Measurements from ENCODE around the gene LRRC49. TPM values are rescaled to one million over a fixed set of nuclear protein-coding genes. Genes with fewer than 3 reads are reported as not detected.

LRRC49 gene
- total RNA-seq, 1 donor = 18.1 TPM

GRCh38 chr15:70854666-70854976, 38.0 kb upstream of the LRRC49 start:
- peak; percentile 97 for DNase-seq (ENCODE audit: insufficient read length, low spot score, missing footprints)
- Histone ChIP-seq H3K79me2 (ENCODE audit: insufficient read depth, low read length) (peaks cover 40% of the 10 kb centered on the region), H3K36me3 (ENCODE audit: insufficient read depth, low read length) (peaks cover 19% of the 10 kb centered on the region), H3K27me3 (ENCODE audit: insufficient read depth, low read length) (no peaks in the 10 kb centered on the region), H3K4me3 (ENCODE audit: insufficient read depth, low read length) (peak overlapping the region; percentile 97), H2AFZ (ENCODE audit: low read length) (peak overlapping the region; percentile 85), H3K4me1 (ENCODE audit: insufficient read depth, low read length) (peaks cover 60% of the 10 kb centered on the region), H3K27ac (ENCODE audit: low read depth, low read length) (peak overlapping the region; percentile 93), H4K20me1 (ENCODE audit: insufficient read depth, low read length) (peaks cover 16% of the 10 kb centered on the region), H3K4me2 (ENCODE audit: insufficient read depth, low read length) (peak overlapping the region; percentile 91), H3K9me3 (ENCODE audit: low read depth, low read length) (no peaks in the 10 kb centered on the region)
- TF ChIP-seq CTCF (IDR thresholded peaks at IDR 0.05; ENCODE audit: extremely low read depth, low read depth, low read length) = peak; percentile 35

- H3K36me3 ChIP-seq (ENCODE audit: insufficient read depth, low read length) = peaks cover 12% of the 10 kb centered on the region
- peak overlapping the region; percentile 89 for H3K4me2 ChIP-seq (ENCODE audit: insufficient read depth, low read length)
- H3K79me2 ChIP-seq (ENCODE audit: insufficient read depth, low read length) = peaks cover 28% of the 10 kb centered on the region
- peak; percentile 84 for DNase-seq (ENCODE audit: insufficient read length, low spot score, missing footprints)
- H3K4me3 ChIP-seq (ENCODE audit: insufficient read depth, low read length) = peak overlapping the region; percentile 12
- peak overlapping the region; percentile 48 for H2AFZ ChIP-seq (ENCODE audit: low read length)
- no peaks in the 10 kb centered on the region for H3K9me3 ChIP-seq (ENCODE audit: low read depth, low read length)
- peaks cover 11% of the 10 kb centered on the region for H4K20me1 ChIP-seq (ENCODE audit: insufficient read depth, low read length)
- H3K27ac ChIP-seq (ENCODE audit: low read depth, low read length) = peak overlapping the region; percentile 98
- peaks cover 56% of the 10 kb centered on the region for H3K4me1 ChIP-seq (ENCODE audit: insufficient read depth, low read length)
- no peak for TF ChIP-seq CTCF (IDR thresholded peaks at IDR 0.05; ENCODE audit: extremely low read depth, low read depth, low read length)
- H3K27me3 ChIP-seq (ENCODE audit: insufficient read depth, low read length) = no peaks in the 10 kb centered on the region
These were observed 36.9 kb upstream of the LRRC49 start for GRCh38 chr15:70855764-70856163.

GRCh38 chr15:70856177-70856883, 36.3 kb upstream of the LRRC49 start:
- H3K9me3 ChIP-seq (ENCODE audit: low read depth, low read length) = no peaks in the 10 kb centered on the region
- H3K4me2 ChIP-seq (ENCODE audit: insufficient read depth, low read length) = peak overlapping the region; percentile 89
- H4K20me1 ChIP-seq (ENCODE audit: insufficient read depth, low read length) = peaks cover 10% of the 10 kb centered on the region
- TF ChIP-seq CTCF (IDR thresholded peaks at IDR 0.05; ENCODE audit: extremely low read depth, low read depth, low read length) = no peak
- peak overlapping the region; percentile 98 for H3K27ac ChIP-seq (ENCODE audit: low read depth, low read length)
- no peaks in the 10 kb centered on the region for H3K27me3 ChIP-seq (ENCODE audit: insufficient read depth, low read length)
- H2AFZ ChIP-seq (ENCODE audit: low read length) = peak overlapping the region; percentile 17
- peaks cover 55% of the 10 kb centered on the region for H3K4me1 ChIP-seq (ENCODE audit: insufficient read depth, low read length)
- peaks cover 7% of the 10 kb centered on the region for H3K36me3 ChIP-seq (ENCODE audit: insufficient read depth, low read length)
- peaks cover 23% of the 10 kb centered on the region for H3K79me2 ChIP-seq (ENCODE audit: insufficient read depth, low read length)
- DNase-seq (ENCODE audit: insufficient read length, low spot score, missing footprints) = peak; percentile 89
- peak overlapping the region; percentile 57 for H3K4me3 ChIP-seq (ENCODE audit: insufficient read depth, low read length)

DNA sequence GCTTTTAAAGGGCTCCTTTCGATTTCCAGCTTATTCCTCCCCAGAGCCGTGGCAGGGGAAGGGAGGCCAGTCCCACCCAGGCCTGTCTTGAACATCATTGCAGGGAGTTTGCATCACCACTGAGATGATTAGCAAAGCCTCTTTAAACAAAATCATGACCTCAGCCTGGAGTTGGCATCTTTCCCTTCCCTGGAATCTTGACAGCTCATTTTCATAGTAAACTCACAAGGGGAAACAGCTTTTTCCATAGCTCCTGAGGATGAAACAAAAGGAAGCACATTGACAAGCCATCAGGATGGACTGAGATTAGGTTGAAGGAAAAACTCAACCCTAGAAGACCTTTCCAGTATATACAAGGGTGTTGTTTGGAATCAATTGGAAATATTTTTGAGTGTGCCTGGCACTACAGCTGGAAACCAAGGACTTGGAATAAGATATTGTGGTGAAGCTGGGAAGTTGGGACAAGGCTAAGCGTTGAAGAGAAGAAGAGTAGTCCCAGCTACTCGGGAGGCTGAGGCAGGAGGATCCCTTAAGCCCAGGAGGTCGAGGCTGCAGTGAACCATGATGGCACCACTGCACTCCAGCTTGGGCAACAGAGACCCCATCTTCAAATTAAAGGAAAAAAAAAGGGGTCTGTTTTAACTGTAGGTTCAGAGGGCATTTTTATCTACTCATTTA, 35.6 kb upstream of the LRRC49 start:
- peaks cover 16% of the 10 kb centered on the region for H3K79me2 ChIP-seq (ENCODE audit: insufficient read depth, low read length)
- peaks cover 48% of the 10 kb centered on the region for H3K4me1 ChIP-seq (ENCODE audit: insufficient read depth, low read length)
- H3K4me2 ChIP-seq (ENCODE audit: insufficient read depth, low read length) = peak overlapping the region; percentile 89
- DNase-seq (ENCODE audit: insufficient read length, low spot score, missing footprints) = peak; percentile 97
- H3K36me3 ChIP-seq (ENCODE audit: insufficient read depth, low read length) = no peaks in the 10 kb centered on the region
- peak overlapping the region; percentile 98 for H3K27ac ChIP-seq (ENCODE audit: low read depth, low read length)
- no peaks in the 10 kb centered on the region for H3K27me3 ChIP-seq (ENCODE audit: insufficient read depth, low read length)
- peaks cover 3% of the 10 kb centered on the region for H4K20me1 ChIP-seq (ENCODE audit: insufficient read depth, low read length)
- TF ChIP-seq CTCF (IDR thresholded peaks at IDR 0.05; ENCODE audit: extremely low read depth, low read depth, low read length) = no peak
- H3K9me3 ChIP-seq (ENCODE audit: low read depth, low read length) = no peaks in the 10 kb centered on the region
- peak overlapping the region; percentile 57 for H3K4me3 ChIP-seq (ENCODE audit: insufficient read depth, low read length)
- H2AFZ ChIP-seq (ENCODE audit: low read length) = no peak overlapping the region

All from osteoblast (primary cell).